GM18868 (cell line): ENCODE results near the gene ACRV1.
"Not testable (repeated sequence)": the region's sequence is repeated elsewhere in the genome, so short reads cannot be mapped to it uniquely, and the experiment has no call there.

Source experiments
- ATAC-seq: cut with Tn5 transposase; IDR thresholded peaks from one replicate; pipeline ENCODE4 v1.9.1; 2021; ENCODE audit warnings: mild to moderate bottlenecking, moderate library complexity; ENCODE audit not compliant: unreplicated experiment

ACRV1 gene

GRCh38 chr11:125680747-125681146 lies at the start of gene ACRV1:
TSS of gene ACRV1 (minus strand) at chr11:125680847. CDS start at chr11:125680780, 67 bp downstream.
- ATAC-seq, result no peak

- no peak for ATAC-seq
These were observed 48.3 kb upstream of the ACRV1 start for GRCh38 chr11:125728969-125729368.

GRCh38 chr11:125724125-125724524 lies 43.5 kb upstream of the ACRV1 start:
- ATAC-seq, result no peak

GRCh38 chr11:125720781-125721180 lies 40.1 kb upstream of the ACRV1 start:
- ATAC-seq, result no peak

GRCh38 chr11:125704686-125705085 lies 24.0 kb upstream of the ACRV1 start:
- ATAC-seq, result not testable (repeated sequence)

- no peak for ATAC-seq
These were observed 21.4 kb upstream of the ACRV1 start for GRCh38 chr11:125701858-125702621.

- ATAC-seq, result no peak
These were observed 20.5 kb upstream of the ACRV1 start for GRCh38 chr11:125701018-125701610.

GRCh38 chr11:125694951-125695350 lies 14.3 kb upstream of the ACRV1 start:
- no peak for ATAC-seq

- ATAC-seq, result no peak
These were observed 12.2 kb upstream of the ACRV1 start for GRCh38 chr11:125692887-125693286.

GRCh38 chr11:125690006-125690405 lies 9.4 kb upstream of the ACRV1 start:
- ATAC-seq, result no peak

GRCh38 chr11:125689274-125689859 lies 8.7 kb upstream of the ACRV1 start:
- no peak for ATAC-seq

GRCh38 chr11:125688632-125689031 lies 8.0 kb upstream of the ACRV1 start:
- no peak for ATAC-seq

- no peak for ATAC-seq
These were observed 7.4 kb upstream of the ACRV1 start for GRCh38 chr11:125688066-125688465.

- no peak for ATAC-seq
These were observed 4.6 kb upstream of the ACRV1 start for GRCh38 chr11:125685228-125685627.

GRCh38 chr11:125679837-125680236 lies 810 bp downstream of the ACRV1 start:
- no peak for ATAC-seq

- no peak for ATAC-seq
These were observed 1.2 kb downstream of the ACRV1 start for GRCh38 chr11:125679397-125679796.

GRCh38 chr11:125675196-125675595 lies 5.5 kb downstream of the ACRV1 start:
- no peak for ATAC-seq

GRCh38 chr11:125674210-125674609 lies 6.4 kb downstream of the ACRV1 start:
- no peak for ATAC-seq

GRCh38 chr11:125671561-125671960 lies 9.1 kb downstream of the ACRV1 start:
- no peak for ATAC-seq

GRCh38 chr11:125670172-125670571 lies 10.5 kb downstream of the ACRV1 start:
- no peak for ATAC-seq

GRCh38 chr11:125667151-125667550 lies 13.5 kb downstream of the ACRV1 start:
- no peak for ATAC-seq

- no peak for ATAC-seq
These were observed 16.7 kb downstream of the ACRV1 start for GRCh38 chr11:125663910-125664309.
